WTC11 (cell line): ENCODE measurements around the gene TMEM221. TPM values are rescaled to one million over a fixed set of nuclear protein-coding genes. Genes with fewer than 3 reads are reported as not detected.

ENCODE experiments used
- ATAC-seq: fragments of 200-7000 bp; cut with Tn5 transposase; 2 replicates; pipeline ENCODE4 v1.10.0; 2021; ENCODE audit warnings: mild to moderate bottlenecking, moderate library complexity
- CTCF ChIA-PET: fragments of 300-600 bp; sonication (Branson Sonifier 250); formaldehyde crosslinking; loops from one replicate; lab custom pipeline; 2021; ENCODE audit warnings: antibody characterized with exemption; lab: Charles Lee
- POLR2A ChIA-PET: fragments of 350-600 bp; sonication (Branson Sonifier 250); formaldehyde crosslinking; loops from one replicate; lab custom pipeline; 2021; ENCODE audit warnings: antibody characterized with exemption; lab: Charles Lee
- DNase-seq: peaks from one replicate; pipeline ENCODE4 v3.0.0; 2021; ENCODE audit warnings: low spot score
- H3K27ac Mint-ChIP-seq: 2 replicates; pipeline ENCODE4 v1.8.0; 2021; ENCODE audit warnings: mixed read lengths
- H3K27me3 Mint-ChIP-seq: 2 replicates; pipeline ENCODE4 v1.8.0; 2021; ENCODE audit warnings: low read depth, mild to moderate bottlenecking, moderate library complexity, mixed read lengths
- H3K36me3 Mint-ChIP-seq: 2 replicates; pipeline ENCODE4 v1.8.0; 2021; ENCODE audit warnings: mixed read lengths
- H3K4me1 Mint-ChIP-seq: 2 replicates; pipeline ENCODE4 v1.8.0; 2022; ENCODE audit warnings: mixed read lengths
- H3K4me3 Mint-ChIP-seq: 2 replicates; pipeline ENCODE4 v1.8.0; 2021; ENCODE audit warnings: mild to moderate bottlenecking, moderate library complexity, mixed read lengths
- H3K9me3 Mint-ChIP-seq: 2 replicates; pipeline ENCODE4 v1.8.0; 2021; ENCODE audit warnings: mixed read lengths
- ATF1 ChIP-seq: sonication (generic); formaldehyde crosslinking; IDR thresholded peaks from 2 replicates; pipeline ENCODE4 v1.8.1; 2023; ENCODE audit warnings: mild to moderate bottlenecking, moderate library complexity, missing genetic modification reagents
- CREM ChIP-seq: sonication (generic); formaldehyde crosslinking; IDR thresholded peaks from 2 replicates; pipeline ENCODE4 v1.8.1; 2022; ENCODE audit warnings: mild to moderate bottlenecking, missing genetic modification reagents, moderate library complexity
- E2F4 ChIP-seq: sonication (generic); formaldehyde crosslinking; IDR thresholded peaks from 2 replicates; pipeline ENCODE4 v1.8.1; 2022; ENCODE audit warnings: low read depth, mild to moderate bottlenecking, moderate library complexity, missing genetic modification reagents, borderline replicate concordance
- FOXP1 ChIP-seq: sonication (generic); formaldehyde crosslinking; IDR thresholded peaks from 2 replicates; pipeline ENCODE4 v1.8.0; 2022; ENCODE audit warnings: missing genetic modification reagents, mild to moderate bottlenecking, moderate library complexity, borderline replicate concordance
- GABPB1 ChIP-seq: sonication (generic); formaldehyde crosslinking; IDR thresholded peaks from 2 replicates; pipeline ENCODE4 v1.8.1; 2023; ENCODE audit warnings: mild to moderate bottlenecking, missing genetic modification reagents
- KAT7 ChIP-seq: sonication (generic); formaldehyde crosslinking; IDR thresholded peaks from 2 replicates; pipeline ENCODE4 v1.8.1; 2023; ENCODE audit warnings: missing genetic modification reagents, mild to moderate bottlenecking, borderline replicate concordance
- MAX ChIP-seq: sonication (generic); formaldehyde crosslinking; IDR thresholded peaks from 2 replicates; pipeline ENCODE4 v1.8.0; 2022; ENCODE audit warnings: mild to moderate bottlenecking, missing genetic modification reagents
- PREB ChIP-seq: sonication (generic); formaldehyde crosslinking; IDR thresholded peaks from 2 replicates; pipeline ENCODE4 v1.8.1; 2022; ENCODE audit warnings: mild to moderate bottlenecking, missing genetic modification reagents, moderate library complexity, borderline replicate concordance
- SOX15 ChIP-seq: fragments of 250-450 bp; sonication (Bioruptor Pico); IDR thresholded peaks from 2 replicates; pipeline ENCODE4 v1.9.0; 2021; ENCODE audit warnings: mild to moderate bottlenecking
- TCF7 ChIP-seq: sonication (generic); formaldehyde crosslinking; IDR thresholded peaks from 2 replicates; pipeline ENCODE4 v1.8.0; 2022; ENCODE audit warnings: mild to moderate bottlenecking, low read depth, missing genetic modification reagents, moderate library complexity
- TEAD1 ChIP-seq: sonication (generic); formaldehyde crosslinking; IDR thresholded peaks from 2 replicates; pipeline ENCODE4 v1.8.0; 2022; ENCODE audit warnings: mild to moderate bottlenecking, missing genetic modification reagents
- ZBTB43 ChIP-seq: sonication (generic); formaldehyde crosslinking; IDR thresholded peaks from 2 replicates; pipeline ENCODE4 v1.8.1; 2023; ENCODE audit warnings: mild to moderate bottlenecking, missing genetic modification reagents
- ZNF138 ChIP-seq: sonication (generic); formaldehyde crosslinking; conservative IDR thresholded peaks from 2 replicates; pipeline ENCODE4 v1.8.1; 2022; ENCODE audit warnings: mild to moderate bottlenecking, moderate library complexity, missing genetic modification reagents
- ZNF219 ChIP-seq: sonication (generic); formaldehyde crosslinking; IDR thresholded peaks from 2 replicates; pipeline ENCODE4 v1.8.0; 2023; ENCODE audit warnings: missing genetic modification reagents, mild to moderate bottlenecking, borderline replicate concordance
- ZNF281 ChIP-seq: sonication (generic); formaldehyde crosslinking; IDR thresholded peaks from 2 replicates; pipeline ENCODE4 v1.8.0; 2023; ENCODE audit warnings: mild to moderate bottlenecking, missing genetic modification reagents
- ZNF317 ChIP-seq: sonication (generic); formaldehyde crosslinking; IDR thresholded peaks from 2 replicates; pipeline ENCODE4 v1.8.1; 2023; ENCODE audit warnings: low read depth, mild to moderate bottlenecking, moderate library complexity, missing genetic modification reagents, borderline replicate concordance
- ZNF416 ChIP-seq: fragments of 250-450 bp; sonication (Bioruptor Pico); IDR thresholded peaks from 2 replicates; pipeline ENCODE4 v1.9.0; 2021; ENCODE audit warnings: mild to moderate bottlenecking, inconsistent platforms
- ZNF532 ChIP-seq: fragments of 250-450 bp; sonication (Bioruptor Pico); IDR thresholded peaks from 2 replicates; pipeline ENCODE4 v1.9.0; 2021; ENCODE audit warnings: mild to moderate bottlenecking, borderline replicate concordance
- ZNF671 ChIP-seq: fragments of 250-450 bp; sonication (Bioruptor Pico); IDR thresholded peaks from 2 replicates; pipeline ENCODE4 v1.8.0; 2021; ENCODE audit warnings: mild to moderate bottlenecking
- total RNA-seq: library from RNA; stranded (reverse); gene quantifications from 3 replicates; pipeline ENCODE4 v1.2.3, GENCODE V29; 2021

TMEM221 gene
- total RNA-seq, 1 experiment from 2014 or later, result 1.2 TPM

- ChIA-PET POLR2A (no interaction called here), CTCF (interaction anchor here (0.6 to 5.5 kb wide), 4 partner anchors 12 to 1189 kb away, joined by 3 to 25 read pairs (median 4); no protein-coding TSS in a partner anchor)
- no peaks in the 10 kb centered on the region for H3K36me3 Mint-ChIP-seq
- TF ChIP-seq KAT7 (CRISPR knock-in tag), result no peak
- no peak for TF ChIP-seq CREM (CRISPR knock-in tag)
- TF ChIP-seq ZNF281 (CRISPR knock-in tag), result no peak
- no peak for TF ChIP-seq TCF7
- TF ChIP-seq ATF1 (CRISPR knock-in tag), result no peak
- no peak for TF ChIP-seq FOXP1 (CRISPR knock-in tag)
- TF ChIP-seq ZNF138 (CRISPR knock-in tag), result no peak
- TF ChIP-seq ZNF532 (CRISPR knock-in tag), result no peak
- TF ChIP-seq TEAD1 (CRISPR knock-in tag), result no peak
- no peak for TF ChIP-seq PREB (CRISPR knock-in tag)
- TF ChIP-seq ZNF416 (CRISPR knock-in tag), result no peak
- TF ChIP-seq ZNF317 (CRISPR knock-in tag), result no peak
- no peak for TF ChIP-seq ZBTB43 (CRISPR knock-in tag)
- TF ChIP-seq MAX, result no peak
- no peak for TF ChIP-seq GABPB1 (CRISPR knock-in tag)
- no peak for TF ChIP-seq E2F4 (CRISPR knock-in tag)
- no peak for TF ChIP-seq SOX15 (CRISPR knock-in tag)
- TF ChIP-seq ZNF219 (CRISPR knock-in tag), result no peak
- TF ChIP-seq ZNF671 (CRISPR knock-in tag), result no peak
- DNase-seq (no peak), ATAC-seq (no peak)
- H3K27ac Mint-ChIP-seq, result no peak overlapping the region
- H3K4me1 Mint-ChIP-seq, result peaks cover 20% of the 10 kb centered on the region
- peaks cover 7% of the 10 kb centered on the region; the same call in 1 of the 2 replicates for H3K27me3 Mint-ChIP-seq
- no peak overlapping the region for H3K4me3 Mint-ChIP-seq
- no peaks in the 10 kb centered on the region for H3K9me3 Mint-ChIP-seq
These were observed 36.2 kb upstream of the TMEM221 start for GRCh38 chr19:17484520-17485185.
